Measurements from ENCODE around the gene KCNAB1.

DNA sequence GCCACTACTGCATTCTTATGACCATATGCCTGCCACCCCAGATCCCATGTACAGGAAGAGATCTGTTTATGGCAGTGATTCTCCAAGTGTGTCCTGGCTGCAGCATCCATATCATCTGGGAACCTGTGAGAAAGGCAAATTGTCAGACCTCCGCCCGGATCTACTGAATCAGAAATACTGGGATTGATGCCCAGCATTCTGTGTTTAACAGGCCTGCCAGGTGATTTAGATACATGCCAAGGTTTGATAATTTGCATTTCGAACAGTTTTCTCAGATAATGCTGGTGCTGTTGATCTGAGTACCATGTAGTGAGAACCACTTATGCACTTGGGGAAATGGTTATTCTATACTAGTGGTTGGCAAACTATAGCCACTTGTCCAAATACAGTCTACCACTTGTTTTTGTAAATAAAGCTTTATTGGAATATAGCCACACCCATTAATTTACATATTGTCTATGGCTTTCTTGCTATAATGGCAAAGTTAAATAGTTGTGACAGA is 269.1 kb downstream of the KCNAB1 start:
- TF ChIP-seq SIN3A (IDR thresholded peaks at IDR 0.05; ENCODE audit: borderline replicate concordance, insufficient read depth, low read length) (no peak), REST (IDR thresholded peaks at IDR 0.05; ENCODE audit: insufficient read depth in 1 of 2, low read depth in 2 of 2, low read length in 2 of 2) (no peak), POLR2AphosphoS5 (IDR thresholded peaks at IDR 0.05; ENCODE audit: low read depth, low read length) (no peak), FOXP2 (optimal IDR thresholded peaks at IDR 0.05; ENCODE audit: borderline replicate concordance, extremely low read depth, extremely low read length, insufficient read depth) (no peak)

Measured in PFSK-1 (cell line).